Neuronal stem cell (in vitro differentiated cells): ENCODE data around the gene THRAP3.

Experiments used
- DNase-seq: peaks from one replicate; pipeline ENCODE4 v3.0.0-alpha.2; 2013; ENCODE audit warnings: low spot score
- H2AFZ ChIP-seq: one replicate; pipeline ENCODE4 v1.6.1; 2013; ENCODE audit warnings: mild to moderate bottlenecking, low read length, inconsistent platforms
- H2AK5ac ChIP-seq: 2 replicates; pipeline ENCODE4 v1.6.1; 2013; ENCODE audit warnings: low read depth, mild to moderate bottlenecking, inconsistent platforms, low read length, moderate library complexity, mixed read lengths
- H2BK120ac ChIP-seq: 2 replicates; pipeline ENCODE4 v1.6.1; 2013; ENCODE audit warnings: low read depth, mild to moderate bottlenecking, inconsistent platforms, low read length, moderate library complexity, mixed read lengths
- H2BK12ac ChIP-seq: one replicate; pipeline ENCODE4 v1.6.1; 2013; ENCODE audit warnings: low read length, inconsistent platforms
- H2BK15ac ChIP-seq: 2 replicates; pipeline ENCODE4 v1.6.1; 2013; ENCODE audit warnings: mild to moderate bottlenecking, low read length, inconsistent platforms, mixed read lengths
- H2BK5ac ChIP-seq: one replicate; pipeline ENCODE4 v1.6.1; 2013; ENCODE audit warnings: inconsistent platforms, mild to moderate bottlenecking, low read length, moderate library complexity
- H3K14ac ChIP-seq: one replicate; pipeline ENCODE4 v1.6.1; 2013; ENCODE audit warnings: low read length, inconsistent platforms
- H3K18ac ChIP-seq: 2 replicates; pipeline ENCODE4 v1.6.1; 2013; ENCODE audit warnings: low read length, inconsistent platforms
- H3K23ac ChIP-seq: 2 replicates; pipeline ENCODE4 v1.6.1; 2013; ENCODE audit warnings: low read depth, mild to moderate bottlenecking, mixed read lengths, low read length, inconsistent platforms; ENCODE audit not compliant: poor library complexity
- H3K27ac ChIP-seq: replicated peaks from 3 replicates; pipeline ENCODE4 v1.5.1; 2013; ENCODE audit warnings: low read length, inconsistent platforms
- H3K27me3 ChIP-seq, 3 experiments: 2 replicates each; pipeline ENCODE4 v1.6.1; 2013; ENCODE audit warnings: low read length in 3 of 3, mild to moderate bottlenecking in 2 of 3, inconsistent platforms in 1 of 3, low read depth in 1 of 3, mixed read lengths in 1 of 3, moderate library complexity in 1 of 3; ENCODE audit not compliant: control insufficient read depth in 3 of 3, insufficient read depth in 3 of 3
- H3K36me3 ChIP-seq, 2 donors: replicated peaks in 1 of 2; 2 replicates each; pipeline ENCODE4 v1.6.1; 2013; ENCODE audit warnings: low read length in 2 of 2; ENCODE audit not compliant: control insufficient read depth in 2 of 2, insufficient read depth in 2 of 2
- H3K4ac ChIP-seq: 2 replicates; pipeline ENCODE4 v1.6.1; 2013; ENCODE audit warnings: inconsistent platforms, mild to moderate bottlenecking, low read length, moderate library complexity
- H3K4me1 ChIP-seq, 2 donors: 1 replicate in 1 of 2; 2 replicates in 1 of 2; pipeline ENCODE4 v1.6.1; 2013; ENCODE audit warnings: low read length in 2 of 2, low read depth in 1 of 2; ENCODE audit not compliant: control insufficient read depth in 2 of 2, insufficient read depth in 1 of 2
- H3K4me2 ChIP-seq: one replicate; pipeline ENCODE4 v1.6.1; 2013; ENCODE audit warnings: mild to moderate bottlenecking, low read length, inconsistent platforms; ENCODE audit not compliant: insufficient read depth, poor library complexity, severe bottlenecking
- H3K4me3 ChIP-seq, 2 donors: 2 replicates each; pipeline ENCODE4 v1.5.1; 2013; ENCODE audit warnings: low read length in 2 of 2, mild to moderate bottlenecking in 2 of 2, inconsistent platforms in 1 of 2, moderate library complexity in 1 of 2
- H3K79me1 ChIP-seq: one replicate; pipeline ENCODE4 v1.6.1; 2013; ENCODE audit warnings: low read depth, mild to moderate bottlenecking, inconsistent platforms, low read length, moderate library complexity
- H3K9ac ChIP-seq: one replicate; pipeline ENCODE4 v1.6.1; 2013; ENCODE audit warnings: mild to moderate bottlenecking, low read depth, low read length, inconsistent platforms; ENCODE audit not compliant: poor library complexity
- H3K9me3 ChIP-seq, 2 donors: replicated peaks in 1 of 2; 2 replicates each; pipeline versions ENCODE3 to v1.6.1; 2013; ENCODE audit warnings: low read length in 2 of 2, mild to moderate bottlenecking in 2 of 2, inconsistent platforms in 1 of 2, low read depth in 1 of 2, mixed read lengths in 1 of 2, moderate library complexity in 1 of 2; ENCODE audit not compliant: control insufficient read depth in 2 of 2, insufficient read depth in 1 of 2
- H4K8ac ChIP-seq: one replicate; pipeline ENCODE4 v1.6.1; 2013; ENCODE audit warnings: low read depth, mild to moderate bottlenecking, inconsistent platforms, low read length, moderate library complexity
- H4K91ac ChIP-seq: one replicate; pipeline ENCODE4 v1.6.1; 2013; ENCODE audit warnings: low read length, low read depth, mild to moderate bottlenecking, inconsistent platforms; ENCODE audit not compliant: poor library complexity
- WGBS, 2 donors: extraction: QIAGEN DNeasy Blood & Tissue Kit; methylation state at CpG; one replicate each; pipeline ENCODE4 v1.1.7; 2013; ENCODE audit warnings: missing lambda C conversion rate in 2 of 2, mixed read lengths in 1 of 2; ENCODE audit not compliant: insufficient read length in 2 of 2, insufficient replicate concordance in 1 of 2; ENCODE audit errors: extremely low coverage in 2 of 2; 5-methylcytosine and 5-hydroxymethylcytosine counted together

Gene THRAP3

GRCh38 chr1:36349839-36350238 is 125.6 kb downstream of the THRAP3 start:
- peak overlapping the region; percentile 3 for H2BK120ac ChIP-seq
- no peaks in the 10 kb centered on the region for H3K27me3 ChIP-seq
- no peak overlapping the region for H2BK12ac ChIP-seq
- no peak overlapping the region for H3K4me3 ChIP-seq
- H3K9me3 ChIP-seq, result peaks cover 0 to 1% of the 10 kb centered on the region in 2 donors
- no peak overlapping the region for H2AFZ ChIP-seq
- peak overlapping the region; percentile 27 for H3K9ac ChIP-seq
- H3K4me2 ChIP-seq, result no peak overlapping the region
- peak overlapping the region; percentile 25 for H4K91ac ChIP-seq
- H2BK15ac ChIP-seq, result no peak overlapping the region
- H3K14ac ChIP-seq, result peak overlapping the region; percentile 58
- H3K79me1 ChIP-seq, result no peaks in the 10 kb centered on the region
- H4K8ac ChIP-seq, result no peak overlapping the region
- peaks cover 26 to 29% of the 10 kb centered on the region in 2 donors for H3K4me1 ChIP-seq
- no peak overlapping the region for H3K4ac ChIP-seq
- peak overlapping the region; percentile 5 for H2BK5ac ChIP-seq
- no peak for DNase-seq
- H3K18ac ChIP-seq, result peak overlapping the region; percentile 46
- H3K36me3 ChIP-seq, result peaks cover 39 to 76% of the 10 kb centered on the region in 2 donors
- no CpG with 5 or more reads among the region's 16 CpGs for WGBS, 2 donors
- H2AK5ac ChIP-seq, result peak overlapping the region; percentile 93
- no peak overlapping the region for H3K27ac ChIP-seq
- H3K23ac ChIP-seq, result no peak overlapping the region

- peak overlapping the region; percentile 86 for H3K18ac ChIP-seq
- H2AFZ ChIP-seq, result no peak overlapping the region
- H2BK5ac ChIP-seq, result no peak overlapping the region
- no peak overlapping the region for H3K23ac ChIP-seq
- no peak overlapping the region for H3K4me3 ChIP-seq
- peak overlapping the region; percentile 67 for H3K27ac ChIP-seq
- H4K8ac ChIP-seq, result no peak overlapping the region
- DNase-seq, result no peak
- no peaks in the 10 kb centered on the region for H3K27me3 ChIP-seq
- no peak overlapping the region for H3K4me2 ChIP-seq
- H2BK120ac ChIP-seq, result peak overlapping the region; percentile 77
- peak overlapping the region; percentile 39 for H3K14ac ChIP-seq
- no peak overlapping the region for H4K91ac ChIP-seq
- H3K9ac ChIP-seq, result peak overlapping the region; percentile 32
- no peak overlapping the region for H2BK15ac ChIP-seq
- WGBS, 2 donors, result no CpG with 5 or more reads among the region's 13 CpGs
- no peaks in the 10 kb centered on the region for H3K79me1 ChIP-seq
- H3K36me3 ChIP-seq, result peaks cover 36 to 77% of the 10 kb centered on the region in 2 donors
- no peak overlapping the region for H3K4ac ChIP-seq
- H3K9me3 ChIP-seq, result peaks cover 0 to 1% of the 10 kb centered on the region in 2 donors
- no peak overlapping the region for H2AK5ac ChIP-seq
- no peak overlapping the region for H2BK12ac ChIP-seq
- H3K4me1 ChIP-seq, result peaks cover 26 to 29% of the 10 kb centered on the region in 2 donors
These were observed 126.5 kb downstream of the THRAP3 start for GRCh38 chr1:36350659-36351226.

- no CpG with 5 or more reads among the region's 14 CpGs for WGBS, 2 donors
- peak overlapping the region; percentile 54 for H3K9ac ChIP-seq
- peak; percentile 83 for DNase-seq
- H3K27ac ChIP-seq, result peak overlapping the region; percentile 67
- peak overlapping the region; percentile 90 for H3K4ac ChIP-seq
- no peak overlapping the region for H4K8ac ChIP-seq
- H2BK12ac ChIP-seq, result peak overlapping the region; percentile 59
- H3K4me3 ChIP-seq, result no peak overlapping the region
- peak overlapping the region; percentile 21 for H3K23ac ChIP-seq
- peak overlapping the region; percentile 32 for H3K4me2 ChIP-seq
- H2BK120ac ChIP-seq, result no peak overlapping the region
- H3K36me3 ChIP-seq, result peaks cover 35 to 77% of the 10 kb centered on the region in 2 donors
- H2BK15ac ChIP-seq, result peak overlapping the region; percentile 63
- H3K79me1 ChIP-seq, result no peaks in the 10 kb centered on the region
- H4K91ac ChIP-seq, result no peak overlapping the region
- H2AFZ ChIP-seq, result peak overlapping the region; percentile 64
- H3K4me1 ChIP-seq, result peaks cover 26 to 29% of the 10 kb centered on the region in 2 donors
- H3K9me3 ChIP-seq, result peaks cover 0 to 1% of the 10 kb centered on the region in 2 donors
- no peak overlapping the region for H2BK5ac ChIP-seq
- no peaks in the 10 kb centered on the region for H3K27me3 ChIP-seq
- H2AK5ac ChIP-seq, result peak overlapping the region; percentile 49
- peak overlapping the region; percentile 82 for H3K18ac ChIP-seq
- H3K14ac ChIP-seq, result no peak overlapping the region
These were observed 127.2 kb downstream of the THRAP3 start for GRCh38 chr1:36351227-36351977.
